GM12878 (cell line): ENCODE results near the gene HOXC13. TPM values are rescaled to one million over a fixed set of nuclear protein-coding genes. Genes with fewer than 3 reads are reported as not detected.

Source experiments
- CHD1 ChIP-seq: IDR thresholded peaks from 2 replicates; pipeline ENCODE4 v1.6.1; 2012; ENCODE audit warnings: low read depth, low read length, improper control_type of control experiment
- FOXK2 ChIP-seq: fragments of 450-650 bp; IDR thresholded peaks from 2 replicates; pipeline ENCODE4 v1.6.1; 2017; ENCODE audit warnings: mild to moderate bottlenecking, moderate library complexity
- KAT2A ChIP-seq: conservative IDR thresholded peaks from 2 replicates; pipeline ENCODE4 v1.6.1; 2011; ENCODE audit warnings: low read depth, low read length; ENCODE audit not compliant: control insufficient read depth
- NFXL1 ChIP-seq: fragments of 450-650 bp; IDR thresholded peaks from 2 replicates; pipeline ENCODE4 v1.6.1; 2017; ENCODE audit warnings: antibody characterized with exemption, mild to moderate bottlenecking, borderline replicate concordance
- polyA plus RNA-seq, 11 experiments: library from polyadenylated mRNA; depleted of rRNA in 4 of 11; unstranded in 6 of 11; stranded (reverse) in 5 of 11; fragments of >200 nt; fragmentation: Nextera tagmentation in 4 of 11; fragmentation: Illumina TruSeq in 1 of 11; extraction: Ambion mirVana in 4 of 11; extraction: Trizol in 1 of 11; gene quantifications; 1 replicate in 1 of 11; 2 replicates in 10 of 11; pipeline versions ENCODE4 v1.2.1 to v1.2.3, GENCODE V29; 2011 to 2016; ENCODE audit warnings: inconsistent platforms in 2 of 11, missing spikeins in 2 of 11, low read depth in 1 of 11
- total RNA-seq, 4 experiments: library from RNA; depleted of rRNA in 3 of 4; stranded (reverse); fragments of >200 nt in 3 of 4; fragmentation: Illumina TruSeq in 1 of 4; extraction: Trizol in 1 of 4; gene quantifications; 2 replicates each; pipeline versions ENCODE4 v1.2.1 to v1.2.3, GENCODE V29; 2013 to 2021
- TF ChIP-seq, protein P1 (sequence below): IDR thresholded peaks from 2 replicates; pipeline ENCODE4 v1.6.1; 2012; ENCODE audit warnings: low read length, inconsistent platforms
- TF ChIP-seq, protein P2 (sequence below): IDR thresholded peaks from 2 replicates; pipeline ENCODE4 v1.6.1; 2012; ENCODE audit warnings: low read depth, low read length, improper control_type of control experiment
- TF ChIP-seq, protein P3 (sequence below): IDR thresholded peaks from 2 replicates; pipeline ENCODE4 v1.6.1; 2011; ENCODE audit warnings: borderline replicate concordance, low read depth, mild to moderate bottlenecking, moderate library complexity, low read length; ENCODE audit not compliant: insufficient read depth, poor library complexity, severe bottlenecking

Gene HOXC13
- total and polyA plus RNA-seq, 10 of the 15 experiments (the other 5 are each of a cell fraction or from before 2014, with no cell fraction given) = not detected

DNA sequence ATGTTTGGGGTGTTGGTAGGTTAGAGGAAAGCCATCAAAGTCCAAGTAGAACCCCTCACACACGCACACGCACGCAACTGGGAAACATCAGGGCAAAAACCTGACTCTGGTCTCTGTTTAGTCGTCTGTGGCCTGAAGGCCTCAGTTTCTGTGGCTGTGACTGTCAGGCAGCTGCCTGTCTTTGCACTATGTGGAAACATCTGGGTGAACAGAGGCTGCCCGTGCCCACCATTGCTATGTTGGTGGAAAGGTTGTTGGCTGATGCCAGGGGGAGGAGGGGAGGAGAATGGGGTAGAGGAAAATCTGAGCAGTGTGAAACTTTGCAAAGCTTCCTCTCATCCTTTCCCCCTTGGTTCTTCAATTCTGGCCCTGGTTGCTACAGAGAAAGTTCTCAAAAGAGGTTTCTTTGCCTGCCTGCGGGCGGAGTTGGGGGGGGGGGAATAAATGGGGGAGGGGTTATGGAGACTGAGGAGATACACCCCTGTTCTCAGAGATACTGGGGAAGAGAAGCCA, 53.8 kb downstream of the HOXC13 start (continued):
- TF ChIP-seq, protein P1, sequence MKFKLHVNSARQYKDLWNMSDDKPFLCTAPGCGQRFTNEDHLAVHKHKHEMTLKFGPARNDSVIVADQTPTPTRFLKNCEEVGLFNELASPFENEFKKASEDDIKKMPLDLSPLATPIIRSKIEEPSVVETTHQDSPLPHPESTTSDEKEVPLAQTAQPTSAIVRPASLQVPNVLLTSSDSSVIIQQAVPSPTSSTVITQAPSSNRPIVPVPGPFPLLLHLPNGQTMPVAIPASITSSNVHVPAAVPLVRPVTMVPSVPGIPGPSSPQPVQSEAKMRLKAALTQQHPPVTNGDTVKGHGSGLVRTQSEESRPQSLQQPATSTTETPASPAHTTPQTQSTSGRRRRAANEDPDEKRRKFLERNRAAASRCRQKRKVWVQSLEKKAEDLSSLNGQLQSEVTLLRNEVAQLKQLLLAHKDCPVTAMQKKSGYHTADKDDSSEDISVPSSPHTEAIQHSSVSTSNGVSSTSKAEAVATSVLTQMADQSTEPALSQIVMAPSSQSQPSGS = no peak
- TF ChIP-seq CHD1 (no peak), NFXL1 (no peak), FOXK2 (no peak), KAT2A (no peak)
- TF ChIP-seq, protein P2, sequence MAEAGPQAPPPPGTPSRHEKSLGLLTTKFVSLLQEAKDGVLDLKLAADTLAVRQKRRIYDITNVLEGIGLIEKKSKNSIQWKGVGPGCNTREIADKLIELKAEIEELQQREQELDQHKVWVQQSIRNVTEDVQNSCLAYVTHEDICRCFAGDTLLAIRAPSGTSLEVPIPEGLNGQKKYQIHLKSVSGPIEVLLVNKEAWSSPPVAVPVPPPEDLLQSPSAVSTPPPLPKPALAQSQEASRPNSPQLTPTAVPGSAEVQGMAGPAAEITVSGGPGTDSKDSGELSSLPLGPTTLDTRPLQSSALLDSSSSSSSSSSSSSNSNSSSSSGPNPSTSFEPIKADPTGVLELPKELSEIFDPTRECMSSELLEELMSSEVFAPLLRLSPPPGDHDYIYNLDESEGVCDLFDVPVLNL = no peak
- TF ChIP-seq, protein P3, sequence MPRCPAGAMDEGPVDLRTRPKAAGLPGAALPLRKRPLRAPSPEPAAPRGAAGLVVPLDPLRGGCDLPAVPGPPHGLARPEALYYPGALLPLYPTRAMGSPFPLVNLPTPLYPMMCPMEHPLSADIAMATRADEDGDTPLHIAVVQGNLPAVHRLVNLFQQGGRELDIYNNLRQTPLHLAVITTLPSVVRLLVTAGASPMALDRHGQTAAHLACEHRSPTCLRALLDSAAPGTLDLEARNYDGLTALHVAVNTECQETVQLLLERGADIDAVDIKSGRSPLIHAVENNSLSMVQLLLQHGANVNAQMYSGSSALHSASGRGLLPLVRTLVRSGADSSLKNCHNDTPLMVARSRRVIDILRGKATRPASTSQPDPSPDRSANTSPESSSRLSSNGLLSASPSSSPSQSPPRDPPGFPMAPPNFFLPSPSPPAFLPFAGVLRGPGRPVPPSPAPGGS = no peak
